EH (cell line): Measurements from ENCODE around the gene NKTR.
A peak's percentile ranks its signal among the peaks of the same experiment; 100 is the strongest.
"Not testable (repeated sequence)": the region's sequence is repeated elsewhere in the genome, so short reads cannot be mapped to it uniquely, and the experiment has no call there.

ENCODE experiments used
- DNase-seq: peaks from one replicate; pipeline ENCODE4 v3.0.0-alpha.2; 2015; ENCODE audit warnings: low read depth

Gene NKTR

DNA sequence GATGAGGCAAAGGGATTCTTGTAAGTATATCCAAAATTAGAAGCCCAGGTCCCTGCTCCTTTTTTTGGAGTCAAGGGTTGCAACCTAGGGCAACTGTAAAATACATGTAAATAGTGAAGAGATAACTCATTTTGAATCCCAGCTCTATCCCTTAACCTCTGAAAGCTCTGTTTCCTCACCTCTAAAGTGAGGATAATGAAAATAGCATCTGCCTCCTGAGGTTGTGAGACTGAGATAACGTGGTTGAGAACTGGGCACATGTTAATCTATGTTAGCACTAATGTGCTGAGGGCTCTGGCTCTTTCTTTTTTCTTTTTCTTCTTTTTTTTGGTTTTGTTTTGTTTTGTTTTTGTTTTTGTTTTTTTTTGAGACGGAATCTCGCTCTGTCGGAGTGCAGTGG is 4.8 kb upstream of the NKTR start:
- no peak for DNase-seq

DNA sequence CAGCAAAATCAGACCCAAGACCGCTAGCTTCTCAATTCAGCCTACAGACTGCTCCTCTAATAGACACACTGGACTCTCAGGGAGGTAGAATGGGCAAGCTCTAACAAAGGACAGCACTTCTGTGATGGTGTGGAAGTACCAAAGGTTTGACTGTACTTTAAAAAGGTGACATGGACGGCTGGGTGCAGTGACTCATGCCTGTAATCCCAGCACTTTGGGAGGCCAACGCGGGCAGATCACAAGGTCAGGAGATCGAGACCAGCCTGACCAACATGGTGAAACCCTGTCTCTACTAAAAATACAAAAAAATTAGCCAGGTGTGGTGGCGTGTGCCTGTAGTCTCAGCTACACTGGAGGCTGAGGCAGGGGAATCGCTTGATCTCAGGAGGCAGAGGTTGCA is 3.4 kb upstream of the NKTR start:
- not testable (repeated sequence) for DNase-seq

GRCh38 chr3:42600958-42601675 is 631 bp downstream of the NKTR start:
- DNase-seq: peak; percentile 77

GRCh38 chr3:42601896-42602581 is 1.6 kb downstream of the NKTR start:
- DNase-seq: no peak

GRCh38 chr3:42602961-42603360 is 2.5 kb downstream of the NKTR start:
- DNase-seq: no peak

GRCh38 chr3:42605546-42606173 is 5.2 kb downstream of the NKTR start:
- DNase-seq: no peak

DNA sequence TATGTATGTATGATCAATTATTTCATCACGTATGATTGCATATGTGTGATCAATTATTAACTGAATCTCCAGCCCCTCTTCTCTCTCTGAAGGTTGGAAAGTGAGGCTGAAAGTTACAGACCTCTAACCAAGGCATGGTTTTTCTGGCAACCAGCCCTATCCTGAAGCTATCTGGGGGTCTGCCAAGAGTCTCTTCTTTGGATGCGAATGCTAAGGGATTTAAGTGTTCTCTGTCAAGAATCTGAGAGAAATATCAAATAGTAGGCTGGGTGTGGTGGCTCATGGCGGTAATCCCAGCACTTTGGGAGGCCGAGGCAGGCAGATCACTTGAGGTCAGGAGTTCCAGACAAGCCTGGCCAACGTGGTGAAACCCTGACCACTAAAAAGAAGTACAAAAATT is 8.1 kb downstream of the NKTR start:
- peak; percentile 62 for DNase-seq

DNA sequence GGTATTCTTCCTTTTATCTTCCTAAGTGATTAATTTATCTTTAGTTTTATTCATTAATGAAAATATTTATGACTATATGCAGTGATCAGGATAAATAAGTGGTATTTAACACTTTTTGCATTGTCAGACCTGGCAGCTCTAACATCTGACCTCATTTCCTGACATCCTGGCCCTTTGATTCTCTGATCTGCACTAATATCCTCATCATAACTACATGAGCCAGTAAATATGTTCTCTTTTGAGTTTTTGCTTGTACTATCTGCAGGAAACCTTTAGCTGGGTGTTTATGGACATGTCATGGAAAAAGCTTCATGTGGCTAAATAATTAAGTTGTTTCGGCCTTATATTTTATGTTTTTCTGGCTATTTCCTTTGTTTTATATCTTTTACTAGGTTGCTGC is 10.5 kb downstream of the NKTR start:
- DNase-seq: no peak

GRCh38 chr3:42612217-42612616 is 11.7 kb downstream of the NKTR start:
- DNase-seq: no peak

- no peak for DNase-seq
Measured at GRCh38 chr3:42612928-42613327, 12.4 kb downstream of the NKTR start.

DNA sequence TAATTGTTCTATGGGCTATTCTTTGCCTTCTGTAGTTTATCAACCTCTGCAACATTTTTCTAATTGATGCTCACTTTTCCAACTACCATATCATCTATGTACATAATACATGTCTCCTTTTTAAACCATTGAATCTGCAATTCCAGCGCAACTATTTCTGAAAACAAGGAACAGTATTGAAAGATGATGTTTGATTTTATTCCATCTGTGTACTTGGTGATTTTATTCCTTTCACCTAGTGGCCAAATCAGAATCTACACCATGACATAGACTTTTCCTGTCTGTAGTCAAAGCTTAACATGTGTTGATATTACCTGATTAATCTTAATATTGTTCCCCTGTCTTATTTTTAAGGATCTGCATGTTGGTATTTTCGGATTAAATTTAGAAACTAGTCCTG is 13.0 kb downstream of the NKTR start:
- peak; percentile 15 for DNase-seq

- DNase-seq: no peak
Measured at GRCh38 chr3:42631620-42632019, 31.1 kb downstream of the NKTR start.

DNA sequence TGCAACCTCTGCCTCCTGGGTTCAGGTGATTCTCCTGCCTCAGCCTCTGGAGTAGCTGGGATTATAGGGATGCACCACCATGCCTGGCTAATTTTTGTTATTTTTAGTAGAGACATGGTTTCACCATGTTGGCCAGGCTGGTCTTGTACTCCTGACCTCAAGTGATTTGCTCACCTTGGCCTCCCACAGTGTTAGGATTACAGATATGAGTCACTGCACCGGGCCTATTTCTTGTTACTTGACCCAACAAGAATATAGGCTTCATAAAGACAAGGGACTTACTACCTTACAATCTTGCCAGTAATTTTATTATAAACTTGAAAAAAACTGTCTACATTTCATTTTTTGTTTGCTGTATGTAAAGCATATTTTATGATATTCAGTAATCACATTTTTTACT is 31.7 kb downstream of the NKTR start:
- DNase-seq: peak; percentile 19

DNA sequence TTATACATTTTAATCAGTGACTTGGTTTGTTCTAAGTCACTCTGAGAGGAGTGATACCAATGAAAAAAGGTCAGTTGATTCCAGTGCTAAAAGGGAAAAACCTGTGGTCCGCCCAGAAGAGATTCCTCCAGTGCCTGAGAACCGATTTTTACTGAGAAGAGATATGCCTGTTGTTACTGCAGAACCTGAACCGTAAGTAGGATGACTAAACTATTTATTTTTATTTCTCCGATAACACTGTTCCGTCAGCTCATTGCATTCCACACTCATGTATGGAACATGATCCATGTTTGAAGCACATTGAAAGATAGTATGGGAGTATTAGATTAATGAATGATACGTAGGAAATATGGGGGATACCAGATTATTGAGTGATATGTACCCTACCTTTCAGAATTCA is 33.1 kb downstream of the NKTR start:
- DNase-seq: no peak

- peak; percentile 49 for DNase-seq
Measured at GRCh38 chr3:42635111-42635510, 34.6 kb downstream of the NKTR start.

GRCh38 chr3:42637001-42637400 is 36.5 kb downstream of the NKTR start:
- no peak for DNase-seq

DNA sequence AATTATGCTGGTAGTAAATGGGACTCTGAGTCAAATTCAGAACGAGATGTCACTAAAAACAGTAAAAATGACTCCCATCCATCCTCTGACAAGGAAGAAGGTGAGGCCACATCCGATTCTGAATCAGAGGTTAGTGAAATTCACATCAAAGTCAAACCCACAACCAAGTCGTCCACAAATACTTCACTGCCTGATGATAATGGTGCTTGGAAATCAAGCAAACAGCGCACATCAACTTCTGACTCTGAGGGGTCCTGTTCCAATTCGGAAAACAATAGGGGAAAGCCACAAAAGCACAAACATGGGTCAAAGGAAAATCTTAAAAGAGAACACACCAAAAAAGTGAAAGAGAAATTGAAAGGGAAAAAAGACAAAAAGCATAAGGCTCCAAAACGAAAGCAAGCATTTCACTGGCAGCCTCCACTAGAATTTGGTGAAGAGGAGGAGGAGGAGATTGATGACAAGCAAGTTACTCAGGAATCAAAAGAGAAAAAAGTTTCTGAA is 37.9 kb downstream of the NKTR start:
- DNase-seq: no peak

DNA sequence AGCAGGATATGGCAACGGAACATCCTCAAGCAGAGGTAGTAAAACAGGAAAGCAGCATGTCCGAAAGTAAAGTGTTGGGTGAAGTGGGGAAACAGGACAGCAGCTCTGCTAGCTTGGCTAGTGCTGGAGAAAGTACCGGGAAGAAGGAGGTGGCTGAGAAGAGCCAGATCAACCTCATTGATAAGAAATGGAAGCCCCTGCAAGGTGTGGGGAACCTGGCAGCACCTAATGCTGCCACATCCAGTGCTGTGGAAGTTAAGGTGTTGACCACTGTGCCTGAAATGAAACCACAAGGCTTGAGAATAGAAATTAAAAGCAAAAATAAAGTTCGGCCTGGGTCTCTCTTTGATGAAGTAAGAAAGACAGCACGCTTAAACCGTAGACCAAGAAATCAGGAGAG is 38.7 kb downstream of the NKTR start:
- no peak for DNase-seq

DNA sequence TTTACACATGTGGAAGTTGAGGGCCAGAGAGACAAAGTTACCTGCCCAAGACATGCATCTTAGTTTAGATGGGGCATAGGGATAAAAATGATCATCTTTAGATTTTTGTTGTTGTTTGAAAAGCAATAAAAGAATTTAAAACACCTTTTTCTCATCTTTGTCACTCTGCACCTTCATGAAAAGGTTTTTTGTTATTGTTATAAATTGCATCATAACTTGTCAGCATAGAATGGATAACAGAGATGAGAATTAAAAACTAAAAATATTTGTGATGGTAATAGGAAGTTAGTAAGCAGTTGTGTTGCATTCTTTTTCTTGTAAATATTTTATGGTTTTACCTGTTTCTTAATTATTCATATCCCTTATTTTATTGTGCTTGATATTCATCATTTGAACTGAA is 39.6 kb downstream of the NKTR start:
- no peak for DNase-seq

GRCh38 chr3:42640771-42641370 is 40.4 kb downstream of the NKTR start:
- no peak for DNase-seq

GRCh38 chr3:42647821-42648459 is 47.5 kb downstream of the NKTR start:
- no peak for DNase-seq

DNA sequence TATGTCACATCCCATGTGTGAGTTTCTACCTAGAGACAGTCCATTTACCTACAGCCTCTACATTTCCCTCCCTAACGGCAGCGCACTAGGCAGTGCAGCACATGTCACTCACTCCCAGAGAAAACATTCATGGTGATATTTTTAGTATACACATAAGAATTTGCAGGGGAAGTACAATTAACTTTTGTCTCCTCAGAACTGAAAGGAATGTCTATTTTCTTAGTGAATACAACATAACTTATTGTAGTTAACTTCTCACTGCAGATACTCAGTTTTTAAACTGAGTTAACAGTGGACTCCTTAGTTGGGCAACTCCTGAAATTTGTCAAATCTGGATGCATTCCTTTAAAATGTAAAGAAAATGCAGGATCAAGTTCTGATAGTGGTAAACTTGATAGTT is 48.5 kb downstream of the NKTR start:
- DNase-seq: no peak
